ENCODE data around the gene ZCRB1. TPM values are rescaled to one million over a fixed set of nuclear protein-coding genes. Genes with fewer than 3 reads are reported as not detected.

ZCRB1 gene
- total RNA-seq, 1 experiment from 2014 or later = 38.9 TPM

- DNase-seq = no peak
- BruUV-seq (replicated peaks) = no TSS peak
- H3K4me3 Mint-ChIP-seq (ENCODE audit: low read depth, unreplicated experiment) = no peak overlapping the region
- no peaks in the 10 kb centered on the region for H3K27me3 Mint-ChIP-seq (ENCODE audit: unreplicated experiment)
- no peak for TF ChIP-seq CTCF (IDR thresholded peaks at IDR 0.05; ENCODE audit: unreplicated experiment)
- intact Hi-C loops (cut with micrococcal nuclease; ENCODE audit: unreplicated experiment) = no loop called here
- CTCF ChIA-PET = no interaction called here
- H3K27ac Mint-ChIP-seq (ENCODE audit: unreplicated experiment) = no peak overlapping the region
- H3K4me1 Mint-ChIP-seq (ENCODE audit: low read depth, unreplicated experiment) = no peaks in the 10 kb centered on the region
- no peaks in the 10 kb centered on the region for H3K9me3 Mint-ChIP-seq (ENCODE audit: low read depth, unreplicated experiment)
- no peaks in the 10 kb centered on the region for H3K36me3 Mint-ChIP-seq (ENCODE audit: insufficient read depth, unreplicated experiment)
Observed at GRCh38 chr12:42365486-42365885, 39.6 kb upstream of the ZCRB1 start.

DNA sequence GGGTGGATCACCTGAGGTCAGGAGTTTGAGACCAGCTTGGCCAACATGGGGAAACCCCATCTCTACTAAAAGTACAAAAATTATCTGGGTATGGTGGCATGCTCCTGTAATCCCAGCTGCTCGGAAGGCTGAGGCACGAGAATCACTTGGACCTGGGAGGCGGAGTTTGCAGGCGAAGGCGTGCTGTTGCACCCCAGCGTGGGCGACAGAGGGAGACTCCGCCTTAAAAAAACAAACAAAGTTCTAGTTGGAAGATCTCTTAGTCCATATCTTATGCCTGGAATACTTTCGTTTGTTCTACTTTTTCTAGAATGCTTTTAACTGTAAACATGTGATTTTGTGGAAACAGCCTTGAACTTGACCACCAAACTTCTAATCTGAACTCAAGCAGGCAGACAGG, 38.8 kb upstream of the ZCRB1 start:
- Mint-ChIP-seq H3K9me3 (ENCODE audit: low read depth, unreplicated experiment) (no peaks in the 10 kb centered on the region), H3K27me3 (ENCODE audit: unreplicated experiment) (no peaks in the 10 kb centered on the region), H3K4me1 (ENCODE audit: low read depth, unreplicated experiment) (no peaks in the 10 kb centered on the region), H3K4me3 (ENCODE audit: low read depth, unreplicated experiment) (no peak overlapping the region), H3K27ac (ENCODE audit: unreplicated experiment) (no peak overlapping the region), H3K36me3 (ENCODE audit: insufficient read depth, unreplicated experiment) (peaks cover 1% of the 10 kb centered on the region)
- TF ChIP-seq CTCF (IDR thresholded peaks at IDR 0.05; ENCODE audit: unreplicated experiment) = no peak
- BruUV-seq (replicated peaks) = no TSS peak
- intact Hi-C loops (cut with micrococcal nuclease; ENCODE audit: unreplicated experiment) = no loop called here
- no peak for DNase-seq
- CTCF ChIA-PET = no interaction called here

DNA sequence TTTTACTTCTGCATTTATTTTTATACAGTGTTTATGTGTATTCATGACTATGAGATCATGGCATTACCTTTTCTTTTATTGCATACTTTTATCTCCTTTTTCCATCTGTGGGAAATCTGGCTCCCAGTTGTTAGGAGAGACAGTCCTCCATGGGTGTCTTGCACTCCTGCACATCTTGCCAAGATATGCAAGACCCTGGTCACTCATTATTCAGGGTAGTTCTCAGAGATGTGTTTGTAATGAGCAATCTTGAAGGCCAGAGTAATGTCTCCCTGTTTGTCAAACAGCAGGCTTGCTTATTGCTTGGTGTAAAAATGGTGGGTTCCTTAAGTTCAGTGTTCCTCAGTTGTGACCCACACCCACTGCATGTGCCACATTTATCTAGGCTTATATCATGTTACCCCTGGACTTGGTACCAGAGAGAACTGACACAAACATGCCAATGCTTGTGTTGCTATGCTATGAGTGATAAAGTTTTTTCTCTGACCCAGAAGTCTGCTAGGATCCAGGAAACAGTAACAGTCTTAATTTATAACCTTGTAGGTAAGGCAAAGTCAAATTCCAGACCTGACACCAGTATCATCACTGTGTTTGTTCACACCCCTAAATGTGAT, 36.9 kb upstream of the ZCRB1 start:
- no TSS peak for BruUV-seq (replicated peaks)
- intact Hi-C loops (cut with micrococcal nuclease; ENCODE audit: unreplicated experiment) = loop anchor here (1.0 kb wide), 1 partner anchor 19 kb away; no protein-coding TSS in a partner anchor
- Mint-ChIP-seq H3K4me3 (ENCODE audit: low read depth, unreplicated experiment) (no peak overlapping the region), H3K27ac (ENCODE audit: unreplicated experiment) (no peak overlapping the region), H3K36me3 (ENCODE audit: insufficient read depth, unreplicated experiment) (peaks cover 5% of the 10 kb centered on the region), H3K9me3 (ENCODE audit: low read depth, unreplicated experiment) (no peaks in the 10 kb centered on the region), H3K4me1 (ENCODE audit: low read depth, unreplicated experiment) (no peaks in the 10 kb centered on the region), H3K27me3 (ENCODE audit: unreplicated experiment) (no peaks in the 10 kb centered on the region)
- TF ChIP-seq CTCF (IDR thresholded peaks at IDR 0.05; ENCODE audit: unreplicated experiment) = no peak
- CTCF ChIA-PET = no interaction called here
- no peak for DNase-seq

DNA sequence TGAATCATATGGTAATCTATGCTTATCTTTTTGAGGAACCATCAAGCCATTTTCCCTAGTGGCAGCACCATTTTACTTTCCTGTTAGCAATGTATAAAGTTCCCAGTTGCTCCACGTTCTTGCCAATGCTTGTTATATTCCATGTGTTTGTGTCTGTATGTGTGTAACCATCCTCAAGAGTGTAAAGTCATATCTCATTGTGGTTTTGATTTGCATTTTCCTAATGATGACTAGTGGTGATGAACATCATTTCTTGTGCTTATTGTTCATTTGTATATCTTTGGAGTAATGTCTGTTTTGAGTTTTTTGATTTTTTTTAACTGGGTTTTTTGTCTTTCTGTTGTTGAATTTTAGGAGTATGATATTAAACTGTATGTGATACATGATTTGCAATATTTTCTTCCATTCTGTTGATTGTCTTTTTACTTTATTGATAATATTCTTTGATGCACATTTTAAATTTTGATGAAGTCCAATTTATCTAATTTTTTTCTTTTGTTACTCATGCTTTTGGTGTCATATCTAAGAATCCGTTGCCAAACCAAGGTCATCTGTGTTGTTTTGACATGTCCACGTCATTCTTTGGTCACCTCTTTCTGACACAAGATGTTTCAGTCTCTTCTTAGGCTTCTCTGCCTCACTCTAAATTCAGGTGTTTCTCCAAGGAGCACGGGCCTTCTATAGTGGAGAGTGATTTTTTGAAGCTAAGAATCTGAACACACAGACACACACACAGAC, 36.2 kb upstream of the ZCRB1 start:
- no peak for TF ChIP-seq CTCF (IDR thresholded peaks at IDR 0.05; ENCODE audit: unreplicated experiment)
- no peak for DNase-seq
- Mint-ChIP-seq H3K9me3 (ENCODE audit: low read depth, unreplicated experiment) (no peaks in the 10 kb centered on the region), H3K27me3 (ENCODE audit: unreplicated experiment) (no peaks in the 10 kb centered on the region), H3K4me1 (ENCODE audit: low read depth, unreplicated experiment) (no peaks in the 10 kb centered on the region), H3K4me3 (ENCODE audit: low read depth, unreplicated experiment) (no peak overlapping the region), H3K36me3 (ENCODE audit: insufficient read depth, unreplicated experiment) (peaks cover 5% of the 10 kb centered on the region), H3K27ac (ENCODE audit: unreplicated experiment) (no peak overlapping the region)
- intact Hi-C loops (cut with micrococcal nuclease; ENCODE audit: unreplicated experiment) = loop anchor here (1.0 kb wide), 1 partner anchor 19 kb away; no protein-coding TSS in a partner anchor
- CTCF ChIA-PET = no interaction called here
- BruUV-seq (replicated peaks) = no TSS peak

Data from Calu3 (cell line).